H1 (cell line): ENCODE data around the gene LRRC74B. TPM values are rescaled to one million over a fixed set of nuclear protein-coding genes. Genes with fewer than 3 reads are reported as not detected.

Source experiments
- CTCF ChIA-PET: fragments of 300-600 bp; sonication (Branson Sonifier 250); formaldehyde crosslinking; loops from one replicate; lab custom pipeline; 2021; ENCODE audit not compliant: partially characterized antibody; lab: Charles Lee
- POLR2A ChIA-PET: fragments of 300-600 bp; sonication (Branson Sonifier 250); formaldehyde crosslinking; loops from one replicate; lab custom pipeline; 2021; ENCODE audit warnings: inconsistent platforms; ENCODE audit not compliant: partially characterized antibody; lab: Charles Lee
- DNase-seq, 2 experiments: peaks; one replicate each; pipeline versions ENCODE4 v3.0.0 to v3.0.0-alpha.2; 2010 to 2022; ENCODE audit warnings: low spot score in 2 of 2, low read depth in 1 of 2, mixed read lengths in 1 of 2
- FAIRE-seq: peaks from 2 replicates; lab custom pipeline; 2011; peaks lifted over from hg19 to GRCh38; lab: Jason Lieb, UNC
- H2AFZ ChIP-seq: 2 replicates; pipeline ENCODE4 v1.8.1; 2012; ENCODE audit warnings: low read length, inconsistent platforms
- H2AK5ac ChIP-seq: 2 replicates; pipeline ENCODE4 v1.6.1; 2013; ENCODE audit warnings: low read depth, low read length
- H2BK120ac ChIP-seq: replicated peaks from 2 replicates; pipeline ENCODE3; 2013; ENCODE audit warnings: low read depth, low read length, inconsistent platforms
- H2BK12ac ChIP-seq: 2 replicates; pipeline ENCODE4 v1.6.1; 2013; ENCODE audit warnings: low read depth, low read length
- H2BK15ac ChIP-seq: 2 replicates; pipeline ENCODE4 v1.6.1; 2013; ENCODE audit warnings: low read length
- H2BK20ac ChIP-seq: 2 replicates; pipeline ENCODE4 v1.6.1; 2013; ENCODE audit warnings: low read length
- H2BK5ac ChIP-seq: 2 replicates; pipeline ENCODE4 v1.6.1; 2013; ENCODE audit warnings: low read depth, low read length
- H3K14ac ChIP-seq: 2 replicates; pipeline ENCODE4 v1.6.1; 2013; ENCODE audit warnings: inconsistent platforms; ENCODE audit not compliant: insufficient read length
- H3K18ac ChIP-seq: 2 replicates; pipeline ENCODE4 v1.6.1; 2013; ENCODE audit warnings: low read length; ENCODE audit errors: extremely low read depth
- H3K23ac ChIP-seq: 2 replicates; pipeline ENCODE4 v1.6.1; 2013; ENCODE audit warnings: inconsistent platforms; ENCODE audit not compliant: insufficient read length
- H3K23me2 ChIP-seq: 2 replicates; pipeline ENCODE4 v1.6.1; 2013; ENCODE audit warnings: low read depth, low read length
- H3K27ac ChIP-seq: 2 replicates; pipeline ENCODE4 v1.6.1; 2011; ENCODE audit warnings: low read depth, low read length, inconsistent platforms
- H3K27me3 ChIP-seq, 4 experiments: replicated peaks in 1 of 4; 1 replicate in 1 of 4; 2 replicates in 3 of 4; pipeline versions ENCODE4 v1.6.1 to v1.8.1; 2011 to 2013; ENCODE audit warnings: low read length in 3 of 4, mild to moderate bottlenecking in 3 of 4, inconsistent platforms in 2 of 4, mixed read lengths in 2 of 4, moderate library complexity in 1 of 4; ENCODE audit not compliant: control insufficient read depth in 3 of 4, insufficient read depth in 3 of 4; ENCODE audit errors: extremely low read depth in 1 of 4
- H3K36me3 ChIP-seq, 4 experiments: 2 replicates each; pipeline versions ENCODE4 v1.6.1 to v1.8.1; 2011 to 2013; ENCODE audit warnings: mild to moderate bottlenecking in 4 of 4, low read length in 3 of 4, moderate library complexity in 2 of 4, control low read depth in 1 of 4, inconsistent platforms in 1 of 4; ENCODE audit not compliant: insufficient read depth in 4 of 4, control insufficient read depth in 2 of 4
- H3K4ac ChIP-seq: replicated peaks from 2 replicates; pipeline ENCODE3; 2013; ENCODE audit warnings: low read length, low read depth, mixed read lengths, inconsistent platforms; ENCODE audit not compliant: insufficient read length
- H3K4me1 ChIP-seq, 4 experiments: replicated peaks in 1 of 4; 1 replicate in 1 of 4; 2 replicates in 3 of 4; pipeline versions ENCODE4 v1.6.1 to v1.8.1; 2011 to 2013; ENCODE audit warnings: low read length in 3 of 4, inconsistent platforms in 2 of 4, mixed read lengths in 1 of 4; ENCODE audit not compliant: insufficient read depth in 4 of 4, control insufficient read depth in 3 of 4
- H3K4me2 ChIP-seq, 2 experiments: 2 replicates each; pipeline versions ENCODE4 v1.6.1 to v1.8.1; 2011 to 2013; ENCODE audit warnings: low read depth in 2 of 2, low read length in 2 of 2, control low read depth in 1 of 2, inconsistent platforms in 1 of 2, mild to moderate bottlenecking in 1 of 2; ENCODE audit not compliant: insufficient read depth in 1 of 2
- H3K4me3 ChIP-seq, 4 experiments: fragments of 200-600, 300-600 bp in 1 of 4; sonication (generic), shearing (Covaris generic), sonication (Bioruptor Twin) in 1 of 4; 2 replicates each; pipeline versions ENCODE4 v1.5.1 to v1.8.1; 2011 to 2016; ENCODE audit warnings: low read length in 4 of 4, low read depth in 3 of 4, control low read depth in 2 of 4, inconsistent platforms in 2 of 4, mild to moderate bottlenecking in 2 of 4, mixed read lengths in 1 of 4, moderate library complexity in 1 of 4; ENCODE audit not compliant: insufficient read depth in 2 of 4; ENCODE audit errors: extremely low read depth in 1 of 4
- H3K56ac ChIP-seq: replicated peaks from 2 replicates; pipeline ENCODE3; 2013; ENCODE audit warnings: low read depth, mild to moderate bottlenecking, mixed read lengths, low read length, inconsistent platforms; ENCODE audit not compliant: insufficient read length
- H3K79me1 ChIP-seq: 2 replicates; pipeline ENCODE4 v1.6.1; 2013; ENCODE audit warnings: low read depth, low read length, control low read depth
- H3K79me2 ChIP-seq, 2 experiments: 2 replicates each; pipeline versions ENCODE4 v1.6.1 to v1.8.1; 2012 to 2013; ENCODE audit warnings: low read length in 2 of 2, mild to moderate bottlenecking in 2 of 2, inconsistent platforms in 1 of 2; ENCODE audit not compliant: insufficient read depth in 2 of 2, control insufficient read depth in 1 of 2
- H3K9ac ChIP-seq, 4 experiments: replicated peaks in 1 of 4; 1 replicate in 1 of 4; 2 replicates in 3 of 4; pipeline versions ENCODE4 v1.6.1 to v1.8.1; 2011 to 2013; ENCODE audit warnings: low read depth in 3 of 4, low read length in 3 of 4, control low read depth in 2 of 4, mild to moderate bottlenecking in 2 of 4, moderate library complexity in 2 of 4, inconsistent platforms in 1 of 4; ENCODE audit errors: extremely low read depth in 1 of 4
- H3K9me3 ChIP-seq, 2 experiments: 2 replicates each; pipeline versions ENCODE4 v1.6.1 to v1.8.1; 2012 to 2013; ENCODE audit warnings: mild to moderate bottlenecking in 2 of 2, moderate library complexity in 2 of 2, control low read depth in 1 of 2, inconsistent platforms in 1 of 2, low read depth in 1 of 2, low read length in 1 of 2, mixed read lengths in 1 of 2; ENCODE audit not compliant: insufficient read depth in 2 of 2
- H4K20me1 ChIP-seq, 2 experiments: replicated peaks in 1 of 2; 2 replicates each; pipeline versions ENCODE3 to v1.8.1; 2011 to 2013; ENCODE audit warnings: inconsistent platforms in 2 of 2, low read length in 2 of 2, mild to moderate bottlenecking in 1 of 2; ENCODE audit not compliant: insufficient read depth in 2 of 2, control insufficient read depth in 1 of 2
- H4K5ac ChIP-seq: 2 replicates; pipeline ENCODE4 v1.6.1; 2013; ENCODE audit warnings: low read length, low read depth, mixed read lengths, inconsistent platforms; ENCODE audit not compliant: insufficient read length
- H4K8ac ChIP-seq: 2 replicates; pipeline ENCODE4 v1.8.0; 2013; ENCODE audit warnings: mild to moderate bottlenecking, moderate library complexity, low read length, inconsistent platforms; ENCODE audit not compliant: insufficient read depth; ENCODE audit errors: extremely low read depth
- H4K91ac ChIP-seq: replicated peaks from 2 replicates; pipeline ENCODE3; 2013; ENCODE audit warnings: low read length, mixed read lengths, inconsistent platforms; ENCODE audit not compliant: insufficient read length
- RAD21 ChIP-seq, 2 experiments: IDR thresholded peaks in 1 of 2; conservative IDR thresholded peaks in 1 of 2; 2 replicates each; pipeline ENCODE4 v1.6.1; 2011; ENCODE audit warnings: low read depth in 2 of 2, low read length in 2 of 2, improper control_type of control experiment in 1 of 2, inconsistent platforms in 1 of 2, mild to moderate bottlenecking in 1 of 2, moderate library complexity in 1 of 2
- TAF7 ChIP-seq: optimal IDR thresholded peaks from 2 replicates; pipeline ENCODE3; 2011; ENCODE audit warnings: low read depth, mild to moderate bottlenecking, inconsistent platforms, low read length, moderate library complexity, borderline replicate concordance
- WGBS, 2 experiments: shearing (Covaris generic) in 1 of 2; methylation state at CpG; one replicate each; pipeline versions ENCODE4 v1.1.6 to v1.1.7; 2013 to 2015; ENCODE audit warnings: low lambda C conversion rate in 2 of 2, mixed read lengths in 2 of 2, inconsistent platforms in 1 of 2, low coverage in 1 of 2, missing lambda C conversion rate in 1 of 2; ENCODE audit not compliant: insufficient replicate concordance in 2 of 2, insufficient coverage in 1 of 2, insufficient read length in 1 of 2; ENCODE audit errors: extremely low coverage in 1 of 2, missing lambda C conversion rate in 1 of 2; 5-methylcytosine and 5-hydroxymethylcytosine counted together
- polyA plus RNA-seq, 7 experiments: library from polyadenylated mRNA; depleted of rRNA in 3 of 7; stranded (reverse) in 5 of 7; unstranded in 2 of 7; fragments of >200 nt in 5 of 7; fragments of 200-250 nt in 2 of 7; gene quantifications; 1 replicate in 5 of 7; 2 replicates in 1 of 7; 4 replicates in 1 of 7; pipeline versions ENCODE4 v1.2.1 to v1.2.3, GENCODE V29; 2011 to 2013; ENCODE audit warnings: missing spikeins in 2 of 7, mixed read lengths in 2 of 7
- total RNA-seq: library from RNA; stranded (reverse); fragmentation: NEBNext Ultra II Directional; extraction: Animal tissue kit (Norgen Biotek cat#: 25700); gene quantifications from 2 replicates; pipeline ENCODE4 v1.2.1, GENCODE V29; 2021
- TF ChIP-seq, protein P1 (sequence below): IDR thresholded peaks from 2 replicates; pipeline ENCODE4 v1.6.1; 2012; ENCODE audit warnings: inconsistent platforms

The LRRC74B gene
- total and polyA plus RNA-seq, 2 of the 8 experiments (the other 6 are each of a cell fraction or from before 2014, with no cell fraction given): not detected

DNA sequence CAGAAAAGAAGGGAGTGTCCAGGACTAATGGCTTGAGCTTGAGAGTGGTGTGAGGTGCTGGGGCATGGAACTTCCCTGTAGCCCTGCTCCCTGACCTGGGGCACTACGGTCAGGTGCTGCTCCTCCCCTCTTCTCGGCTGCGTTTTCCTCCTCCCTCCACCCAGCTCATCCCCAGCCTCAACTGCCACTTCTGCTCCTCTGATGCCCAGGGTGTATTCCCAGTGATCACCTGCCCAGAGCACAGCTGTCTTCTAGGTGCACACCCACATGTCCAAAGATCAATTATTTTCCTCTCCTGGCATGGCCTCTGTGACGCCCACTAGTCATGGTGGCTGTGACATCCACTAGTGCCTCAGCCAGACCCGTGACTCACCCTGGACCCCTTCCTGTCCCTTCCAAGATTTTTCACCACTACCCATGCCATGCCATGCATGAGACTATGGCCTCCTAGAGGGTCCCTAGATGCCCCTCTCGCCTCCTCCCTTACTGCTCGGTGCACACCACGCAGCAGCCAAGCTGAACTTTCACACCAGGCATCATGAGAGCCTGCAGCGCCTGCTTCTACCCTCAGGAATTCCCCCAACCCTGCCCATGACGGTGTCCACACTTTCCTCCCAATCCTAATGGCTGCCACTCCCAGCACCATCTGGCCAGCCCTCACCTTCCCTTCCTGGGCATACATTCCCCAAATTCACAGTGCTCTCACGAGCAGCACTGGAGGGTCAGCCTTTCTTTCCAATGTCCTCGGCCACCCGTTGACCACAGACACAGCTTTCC is 28.9 kb upstream of the LRRC74B start:
- H2BK120ac ChIP-seq: no peak overlapping the region
- TF ChIP-seq, protein P1, sequence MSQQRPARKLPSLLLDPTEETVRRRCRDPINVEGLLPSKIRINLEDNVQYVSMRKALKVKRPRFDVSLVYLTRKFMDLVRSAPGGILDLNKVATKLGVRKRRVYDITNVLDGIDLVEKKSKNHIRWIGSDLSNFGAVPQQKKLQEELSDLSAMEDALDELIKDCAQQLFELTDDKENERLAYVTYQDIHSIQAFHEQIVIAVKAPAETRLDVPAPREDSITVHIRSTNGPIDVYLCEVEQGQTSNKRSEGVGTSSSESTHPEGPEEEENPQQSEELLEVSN: no peak
- TF ChIP-seq TAF7: no peak
- no peak for TF ChIP-seq RAD21 (IDR thresholded peaks at IDR 0.05 in 1 of 2, conservative IDR thresholded peaks at IDR 0.05 in 1 of 2; ENCODE audit: low read depth in 2 of 2, low read length in 2 of 2)
- H2AFZ ChIP-seq: no peak overlapping the region
- H3K14ac ChIP-seq: no peak overlapping the region
- peak overlapping the region; percentile 43; the same call in 1 of the 2 replicates for H2BK12ac ChIP-seq
- H4K91ac ChIP-seq: no peak overlapping the region
- no peak for FAIRE-seq
- no peaks in the 10 kb centered on the region; the same call in 1 of the 2 replicates for H3K79me1 ChIP-seq
- no peak overlapping the region for H2AK5ac ChIP-seq
- no peaks in the 10 kb centered on the region for H3K36me3 ChIP-seq
- no peaks in the 10 kb centered on the region for H3K79me2 ChIP-seq
- H3K18ac ChIP-seq: no peak overlapping the region
- H2BK20ac ChIP-seq: peak overlapping the region; percentile 5; the same call in 1 of the 2 replicates
- no peaks in the 10 kb centered on the region for H4K20me1 ChIP-seq
- 0 out of 2 replicates have a peak overlapping the region, but pooled peaks have one; percentile 29 for H2BK15ac ChIP-seq
- no peak overlapping the region for H3K4me3 ChIP-seq
- no peak overlapping the region for H3K4ac ChIP-seq
- no peak overlapping the region for H3K9ac ChIP-seq
- ChIA-PET POLR2A (no interaction called here), CTCF (interaction anchor here (0.8 to 1.6 kb wide), 4 partner anchors 55 to 88 kb away, joined by 3 to 4 read pairs (median 4); no protein-coding TSS in a partner anchor)
- 90% methylated on average over 10 of the region's 13 CpGs; no CpG with 5 or more reads in 1 of the 2 experiments for WGBS, 2 experiments
- peaks cover 0 to 4% (median 3%) of the 10 kb centered on the region in 4 experiments; a peak in 4 of 7 replicates for H3K27me3 ChIP-seq
- H3K23me2 ChIP-seq: peaks cover 6% of the 10 kb centered on the region; the same call in 1 of the 2 replicates
- no peak overlapping the region for H3K4me2 ChIP-seq
- no peak overlapping the region for H2BK5ac ChIP-seq
- H3K9me3 ChIP-seq: no peaks in the 10 kb centered on the region
- peak overlapping the region; percentile 39 for H3K56ac ChIP-seq
- DNase-seq: no peak
- peaks cover 3 to 14% (median 7%) of the 10 kb centered on the region in 4 experiments; a peak in 6 of 7 replicates for H3K4me1 ChIP-seq
- H3K23ac ChIP-seq: no peak overlapping the region
- no peak overlapping the region for H4K5ac ChIP-seq
- no peak overlapping the region for H3K27ac ChIP-seq
- H4K8ac ChIP-seq: no peak overlapping the region
